Mesodermal cell (in vitro differentiated cells): ENCODE measurements around the gene TYW1B.
"Not testable (repeated sequence)": the region's sequence is repeated elsewhere in the genome, so short reads cannot be mapped to it uniquely, and the experiment has no call there.

Source experiments
- H3K27ac ChIP-seq: 2 replicates; pipeline ENCODE4 v1.7.0; 2013; ENCODE audit warnings: mild to moderate bottlenecking, low read depth, low read length, moderate library complexity; ENCODE audit not compliant: severe bottlenecking
- H3K36me3 ChIP-seq: 2 replicates; pipeline ENCODE4 v1.7.1; 2013; ENCODE audit warnings: mild to moderate bottlenecking, low read length, moderate library complexity; ENCODE audit not compliant: control insufficient read depth, insufficient read depth
- H3K4me1 ChIP-seq: one replicate; pipeline ENCODE4 v1.7.1; 2013; ENCODE audit warnings: mild to moderate bottlenecking, low read length; ENCODE audit not compliant: insufficient read depth, control insufficient read depth, poor library complexity, severe bottlenecking
- H3K4me3 ChIP-seq: 2 replicates; pipeline ENCODE4 v1.7.0; 2013; ENCODE audit warnings: low read length, control low read depth, mild to moderate bottlenecking; ENCODE audit not compliant: insufficient read depth, poor library complexity, severe bottlenecking; ENCODE audit errors: extremely low read depth
- H3K9me3 ChIP-seq: 2 replicates; pipeline ENCODE4 v1.7.1; 2013; ENCODE audit warnings: mild to moderate bottlenecking, low read length, moderate library complexity; ENCODE audit not compliant: control insufficient read depth
- WGBS, 2 experiments: methylation state at CpG; one replicate each; pipeline ENCODE4 v1.1.5; 2013; ENCODE audit warnings: missing lambda C conversion rate in 2 of 2; ENCODE audit not compliant: insufficient coverage in 2 of 2; 5-methylcytosine and 5-hydroxymethylcytosine counted together

Gene TYW1B

GRCh38 chr7:72720890-72721289 is 107.1 kb downstream of the TYW1B start:
- no CpG with 5 or more reads among the region's 4 CpGs for WGBS, 2 experiments
- not testable (repeated sequence) for H3K27ac ChIP-seq, H3K4me3 ChIP-seq, H3K36me3 ChIP-seq, H3K9me3 ChIP-seq, H3K4me1 ChIP-seq

- H3K4me1 ChIP-seq, H3K4me3 ChIP-seq, H3K36me3 ChIP-seq, H3K9me3 ChIP-seq, H3K27ac ChIP-seq: not testable (repeated sequence)
- 90% methylated on average over 2 of the region's 6 CpGs; no CpG with 5 or more reads in 1 of the 2 experiments for WGBS, 2 experiments
These were observed 110.7 kb downstream of the TYW1B start for GRCh38 chr7:72717252-72717774.

- not testable (repeated sequence) for H3K9me3 ChIP-seq, H3K4me3 ChIP-seq
- 74% methylated on average over 2 of the region's 3 CpGs; no CpG with 5 or more reads in 1 of the 2 experiments for WGBS, 2 experiments
These were observed 116.1 kb downstream of the TYW1B start for GRCh38 chr7:72711927-72712326.

GRCh38 chr7:72710983-72711382 is 117.0 kb downstream of the TYW1B start:
- Histone ChIP-seq H3K4me3 (no peak overlapping the region), H3K4me1 (peaks cover 6% of the 10 kb centered on the region), H3K36me3 (peaks cover 3% of the 10 kb centered on the region), H3K27ac (peak overlapping the region; percentile 36), H3K9me3 (no peaks in the 10 kb centered on the region)
- WGBS, 2 experiments = 67 to 75% methylated on average over 1 to 3 of the region's 4 CpGs

More at GRCh38 chr7:72711927-72712326, 116.1 kb downstream of the TYW1B start:
- H3K4me1 ChIP-seq, H3K36me3 ChIP-seq, H3K27ac ChIP-seq: not testable (repeated sequence)

- H3K36me3 ChIP-seq = peaks cover 3% of the 10 kb centered on the region
- peaks cover 6% of the 10 kb centered on the region for H3K4me1 ChIP-seq
- WGBS, 2 experiments = 100% methylated on average over 4 of the region's 8 CpGs
- H3K27ac ChIP-seq = no peak overlapping the region
- no peak overlapping the region for H3K4me3 ChIP-seq
- no peaks in the 10 kb centered on the region for H3K9me3 ChIP-seq
These were observed 118.1 kb downstream of the TYW1B start for GRCh38 chr7:72709909-72710308.

- H3K4me1 ChIP-seq, H3K4me3 ChIP-seq, H3K27ac ChIP-seq, H3K36me3 ChIP-seq, H3K9me3 ChIP-seq: not testable (repeated sequence)
- 20% methylated on average over 1 of the region's 3 CpGs; no CpG with 5 or more reads in 1 of the 2 experiments for WGBS, 2 experiments
These were observed 119.5 kb downstream of the TYW1B start for GRCh38 chr7:72708371-72709050.

GRCh38 chr7:72706521-72706920 is 121.5 kb downstream of the TYW1B start:
- Histone ChIP-seq H3K4me3 (no peak overlapping the region), H3K27ac (no peak overlapping the region), H3K9me3 (no peaks in the 10 kb centered on the region), H3K4me1 (peaks cover 10% of the 10 kb centered on the region), H3K36me3 (peaks cover 3% of the 10 kb centered on the region)
- WGBS, 2 experiments = 100% methylated on average over 1 of the region's 1 CpG; no CpG with 5 or more reads in 1 of the 2 experiments

GRCh38 chr7:72705693-72706092 is 122.3 kb downstream of the TYW1B start:
- H3K36me3 ChIP-seq, H3K4me3 ChIP-seq, H3K27ac ChIP-seq, H3K4me1 ChIP-seq, H3K9me3 ChIP-seq: not testable (repeated sequence)
- WGBS, 2 experiments = 80% methylated on average over 1 of the region's 4 CpGs; no CpG with 5 or more reads in 1 of the 2 experiments

GRCh38 chr7:72704894-72705293 is 123.1 kb downstream of the TYW1B start:
- no peak overlapping the region for H3K4me3 ChIP-seq

GRCh38 chr7:72700548-72700947 is 127.5 kb downstream of the TYW1B start:
- WGBS, 2 experiments = 67% methylated on average over 1 of the region's 1 CpG; no CpG with 5 or more reads in 1 of the 2 experiments

More at GRCh38 chr7:72704894-72705293, 123.1 kb downstream of the TYW1B start:
- WGBS, 2 experiments = 89 to 96% methylated on average over 1 to 3 of the region's 3 CpGs
- Histone ChIP-seq H3K36me3 (no peaks in the 10 kb centered on the region), H3K4me1 (peaks cover 4% of the 10 kb centered on the region), H3K9me3 (no peaks in the 10 kb centered on the region), H3K27ac (no peak overlapping the region)

GRCh38 chr7:72697066-72697465 is 130.9 kb downstream of the TYW1B start:
- not testable (repeated sequence) for H3K36me3 ChIP-seq, H3K4me3 ChIP-seq, H3K9me3 ChIP-seq, H3K4me1 ChIP-seq, H3K27ac ChIP-seq
- WGBS, 2 experiments = no CpG with 5 or more reads among the region's 1 CpG

More at GRCh38 chr7:72700548-72700947, 127.5 kb downstream of the TYW1B start:
- H3K27ac ChIP-seq, H3K4me1 ChIP-seq, H3K4me3 ChIP-seq, H3K36me3 ChIP-seq, H3K9me3 ChIP-seq: not testable (repeated sequence)
